Epidermal melanocyte (primary cell): Measurements from ENCODE around the gene BCL2A1.
"Not testable (repeated sequence)": the region's sequence is repeated elsewhere in the genome, so short reads cannot be mapped to it uniquely, and the experiment has no call there.

Source experiments
- DNase-seq: peaks from one replicate; pipeline ENCODE4 v3.0.0; 2011; ENCODE audit warnings: low spot score; ENCODE audit not compliant: insufficient read length

BCL2A1 gene

GRCh38 chr15:79962178-79962577, 8.8 kb downstream of the BCL2A1 start:
- DNase-seq: no peak

GRCh38 chr15:79960502-79961212, 10.3 kb downstream of the BCL2A1 start:
- DNase-seq: no peak

- DNase-seq: no peak
These were observed 13.3 kb downstream of the BCL2A1 start for GRCh38 chr15:79957741-79958140.

- no peak for DNase-seq
These were observed 14.5 kb downstream of the BCL2A1 start for GRCh38 chr15:79956354-79956939.

- DNase-seq: no peak
These were observed 16.3 kb downstream of the BCL2A1 start for GRCh38 chr15:79954661-79955060.

- no peak for DNase-seq
These were observed 17.0 kb downstream of the BCL2A1 start for GRCh38 chr15:79953951-79954444.

GRCh38 chr15:79952329-79952728, 18.7 kb downstream of the BCL2A1 start:
- no peak for DNase-seq

- no peak for DNase-seq
These were observed 20.7 kb downstream of the BCL2A1 start for GRCh38 chr15:79950247-79950646.

GRCh38 chr15:79948761-79949160, 22.2 kb downstream of the BCL2A1 start:
- DNase-seq: no peak

- no peak for DNase-seq
These were observed 22.8 kb downstream of the BCL2A1 start for GRCh38 chr15:79948095-79948695.

GRCh38 chr15:79947009-79947408, 24.0 kb downstream of the BCL2A1 start:
- no peak for DNase-seq

- no peak for DNase-seq
These were observed 26.4 kb downstream of the BCL2A1 start for GRCh38 chr15:79944622-79945021.

- DNase-seq: no peak
These were observed 27.2 kb downstream of the BCL2A1 start for GRCh38 chr15:79943820-79944219.

GRCh38 chr15:79942741-79943481, 28.1 kb downstream of the BCL2A1 start:
- no peak for DNase-seq

- no peak for DNase-seq
These were observed 31.6 kb downstream of the BCL2A1 start for GRCh38 chr15:79939399-79939798.

- no peak for DNase-seq
These were observed 32.9 kb downstream of the BCL2A1 start for GRCh38 chr15:79938143-79938542.

- not testable (repeated sequence) for DNase-seq
These were observed 35.3 kb downstream of the BCL2A1 start for GRCh38 chr15:79935556-79936201.

- DNase-seq: no peak
These were observed 37.8 kb downstream of the BCL2A1 start for GRCh38 chr15:79933231-79933630.

- DNase-seq: no peak
These were observed 38.5 kb downstream of the BCL2A1 start for GRCh38 chr15:79932447-79932846.

- no peak for DNase-seq
These were observed 40.5 kb downstream of the BCL2A1 start for GRCh38 chr15:79930516-79930915.

- DNase-seq: no peak
These were observed 41.6 kb downstream of the BCL2A1 start for GRCh38 chr15:79929412-79929811.
